H9 (cell line): ENCODE results near the gene TMEM208. TPM values are rescaled to one million over a fixed set of nuclear protein-coding genes. Genes with fewer than 3 reads are reported as not detected.

Experiments used
- DNase-seq: peaks from one replicate; pipeline ENCODE4 v3.0.0-alpha.2; 2017
- H2AFZ ChIP-seq: one replicate; pipeline ENCODE4 v1.6.1; 2013; ENCODE audit warnings: mild to moderate bottlenecking, low read length, control low read depth, moderate library complexity
- H2AK5ac ChIP-seq: 2 replicates; pipeline ENCODE4 v1.6.1; 2013; ENCODE audit warnings: low read length, control low read depth, mixed read lengths; ENCODE audit not compliant: insufficient read length
- H2BK120ac ChIP-seq: one replicate; pipeline ENCODE4 v1.6.1; 2013; ENCODE audit warnings: low read depth, mild to moderate bottlenecking, low read length, control low read depth, inconsistent platforms; ENCODE audit not compliant: poor library complexity, severe bottlenecking
- H2BK12ac ChIP-seq: 2 replicates; pipeline ENCODE4 v1.6.1; 2013; ENCODE audit warnings: low read length, control low read depth, mixed read lengths, low read depth; ENCODE audit not compliant: insufficient read length
- H2BK15ac ChIP-seq: 2 replicates; pipeline ENCODE4 v1.6.1; 2013; ENCODE audit warnings: low read depth, low read length, control low read depth
- H2BK20ac ChIP-seq: one replicate; pipeline ENCODE4 v1.6.1; 2013; ENCODE audit warnings: low read depth, mild to moderate bottlenecking, low read length, control low read depth, inconsistent platforms; ENCODE audit not compliant: poor library complexity, severe bottlenecking
- H2BK5ac ChIP-seq: 2 replicates; pipeline ENCODE4 v1.6.1; 2013; ENCODE audit warnings: low read length, control low read depth, mixed read lengths; ENCODE audit not compliant: insufficient read length
- H3K14ac ChIP-seq: 2 replicates; pipeline ENCODE4 v1.6.1; 2013; ENCODE audit warnings: low read length, control low read depth; ENCODE audit not compliant: insufficient read depth
- H3K18ac ChIP-seq: 2 replicates; pipeline ENCODE4 v1.6.1; 2013; ENCODE audit warnings: low read depth, mild to moderate bottlenecking, mixed read lengths, low read length, control low read depth; ENCODE audit not compliant: insufficient read length
- H3K23ac ChIP-seq: 2 replicates; pipeline ENCODE4 v1.6.1; 2013; ENCODE audit warnings: low read length, control low read depth, mixed read lengths, low read depth; ENCODE audit not compliant: insufficient read length
- H3K23me2 ChIP-seq: 2 replicates; pipeline ENCODE4 v1.6.1; 2013; ENCODE audit warnings: low read depth, mild to moderate bottlenecking, mixed read lengths, low read length, control low read depth; ENCODE audit not compliant: insufficient read length, poor library complexity, severe bottlenecking
- H3K27ac ChIP-seq: 2 replicates; pipeline ENCODE4 v1.5.1; 2013; ENCODE audit warnings: low read length, control low read depth, mixed read lengths, low read depth; ENCODE audit not compliant: insufficient read length
- H3K27me3 ChIP-seq: 2 replicates; pipeline ENCODE4 v1.6.1; 2013; ENCODE audit warnings: low read length, control low read depth, inconsistent platforms; ENCODE audit not compliant: insufficient read depth
- H3K4ac ChIP-seq: 2 replicates; pipeline ENCODE4 v1.6.1; 2013; ENCODE audit warnings: low read depth, mild to moderate bottlenecking, control low read depth, inconsistent platforms, low read length, moderate library complexity
- H3K4me1 ChIP-seq: 2 replicates; pipeline ENCODE4 v1.6.1; 2013; ENCODE audit warnings: low read length, control low read depth, inconsistent platforms; ENCODE audit not compliant: insufficient read depth
- H3K4me2 ChIP-seq: 2 replicates; pipeline ENCODE4 v1.6.1; 2013; ENCODE audit warnings: low read length, control low read depth, mixed read lengths; ENCODE audit not compliant: insufficient read length, insufficient read depth
- H3K56ac ChIP-seq: 2 replicates; pipeline ENCODE4 v1.6.1; 2013; ENCODE audit warnings: low read depth, mild to moderate bottlenecking, mixed read lengths, low read length, control low read depth; ENCODE audit not compliant: insufficient read length
- H3K79me1 ChIP-seq: 2 replicates; pipeline ENCODE4 v1.6.1; 2013; ENCODE audit warnings: low read depth, mild to moderate bottlenecking, moderate library complexity, low read length, control low read depth, inconsistent platforms; ENCODE audit not compliant: insufficient read depth, poor library complexity, severe bottlenecking
- H3K79me2 ChIP-seq: 2 replicates; pipeline ENCODE4 v1.6.1; 2013; ENCODE audit warnings: low read length, control low read depth, inconsistent platforms; ENCODE audit not compliant: insufficient read depth
- H3K9ac ChIP-seq: 2 replicates; pipeline ENCODE4 v1.6.1; 2013; ENCODE audit warnings: low read length, control low read depth, mixed read lengths; ENCODE audit not compliant: insufficient read length; ENCODE audit errors: extremely low read depth
- H3K9me3 ChIP-seq: one replicate; pipeline ENCODE4 v1.6.1; 2013; ENCODE audit warnings: low read depth, low read length, inconsistent platforms; ENCODE audit not compliant: control insufficient read depth
- H3T11ph ChIP-seq: one replicate; pipeline ENCODE4 v1.6.1; 2013; ENCODE audit warnings: mild to moderate bottlenecking, low read length, control low read depth, inconsistent platforms
- H4K20me1 ChIP-seq: one replicate; pipeline ENCODE4 v1.6.1; 2013; ENCODE audit not compliant: control insufficient read depth, insufficient read length, insufficient read depth
- H4K5ac ChIP-seq: 2 replicates; pipeline ENCODE4 v1.6.1; 2013; ENCODE audit warnings: low read depth, mild to moderate bottlenecking, mixed read lengths, low read length, control low read depth; ENCODE audit not compliant: insufficient read length
- H4K8ac ChIP-seq: replicated peaks from 2 replicates; pipeline ENCODE4 v1.6.1; 2013; ENCODE audit warnings: low read length, control low read depth, mixed read lengths, low read depth; ENCODE audit not compliant: insufficient read length
- H4K91ac ChIP-seq: 2 replicates; pipeline ENCODE4 v1.6.1; 2013; ENCODE audit warnings: low read depth, mild to moderate bottlenecking, moderate library complexity, mixed read lengths, low read length, control low read depth; ENCODE audit not compliant: insufficient read length
- H3K27ac Mint-ChIP-seq, 3 experiments: 2 replicates in 2 of 3; 3 replicates in 1 of 3; pipeline ENCODE4 v1.8.0; 2020 to 2021; ENCODE audit warnings: mixed read lengths in 3 of 3, mild to moderate bottlenecking in 1 of 3, moderate library complexity in 1 of 3
- H3K27me3 Mint-ChIP-seq: 2 replicates; pipeline ENCODE4 v1.8.0; 2021; ENCODE audit warnings: low read depth, mild to moderate bottlenecking, moderate library complexity, mixed read lengths
- H3K36me3 Mint-ChIP-seq, 3 experiments: 2 replicates in 2 of 3; 3 replicates in 1 of 3; pipeline ENCODE4 v1.8.0; 2020 to 2021; ENCODE audit warnings: low read depth in 3 of 3, mixed read lengths in 3 of 3; ENCODE audit not compliant: insufficient read depth in 1 of 3
- H3K4me1 Mint-ChIP-seq, 2 experiments: 2 replicates each; pipeline ENCODE4 v1.8.0; 2020; ENCODE audit warnings: mixed read lengths in 2 of 2
- H3K4me3 Mint-ChIP-seq, 2 experiments: 2 replicates in 1 of 2; 3 replicates in 1 of 2; pipeline ENCODE4 v1.8.0; 2020 to 2021; ENCODE audit warnings: mild to moderate bottlenecking in 2 of 2, mixed read lengths in 2 of 2, moderate library complexity in 1 of 2
- H3K9me3 Mint-ChIP-seq, 2 experiments: 2 replicates in 1 of 2; 3 replicates in 1 of 2; pipeline ENCODE4 v1.8.0; 2020; ENCODE audit warnings: mild to moderate bottlenecking in 2 of 2, mixed read lengths in 2 of 2, moderate library complexity in 1 of 2
- WGBS: extraction: QIAGEN DNeasy Blood & Tissue Kit; methylation state at CpG from one replicate; pipeline ENCODE4 v1.1.7; 2013; ENCODE audit warnings: missing lambda C conversion rate, low lambda C conversion rate, mixed read lengths; ENCODE audit not compliant: insufficient read length; ENCODE audit errors: extremely low coverage; 5-methylcytosine and 5-hydroxymethylcytosine counted together
- total RNA-seq: library from RNA; stranded (reverse); gene quantifications from 2 replicates; pipeline ENCODE4 v1.2.1, GENCODE V29; 2021
- TF ChIP-seq, protein P1 (sequence below): fragments of 200-600 bp; sonication (generic); conservative IDR thresholded peaks from 3 replicates; pipeline ENCODE4 v1.8.0; 2021; ENCODE audit warnings: antibody characterized with exemption, mild to moderate bottlenecking

The TMEM208 gene
- total RNA-seq, 1 experiment from 2014 or later = 42.6 TPM

- no peak overlapping the region for H2AFZ ChIP-seq
- H3K14ac ChIP-seq = no peak overlapping the region
- H4K20me1 ChIP-seq = no peaks in the 10 kb centered on the region
- no peak overlapping the region for H2BK120ac ChIP-seq
- no peak overlapping the region for H2BK15ac ChIP-seq
- H2BK20ac ChIP-seq = no peak overlapping the region
- H3K23me2 ChIP-seq = peaks cover 22% of the 10 kb centered on the region
- H3K36me3 Mint-ChIP-seq = peaks cover 0 to 7% (median 4%) of the 10 kb centered on the region in 3 experiments; a peak in 2 of 7 replicates
- H4K91ac ChIP-seq = no peak overlapping the region
- no peak for DNase-seq
- no peak overlapping the region for H3K56ac ChIP-seq
- H3K9ac ChIP-seq = no peak overlapping the region
- H3K27ac Mint-ChIP-seq = no peak overlapping the region
- H3K23ac ChIP-seq = no peak overlapping the region
- peaks cover 40% of the 10 kb centered on the region for H3K27me3 Mint-ChIP-seq
- no peak overlapping the region for H2BK5ac ChIP-seq
- H3K4me1 ChIP-seq = peaks cover 6% of the 10 kb centered on the region; the same call in 1 of the 2 replicates
- no peaks in the 10 kb centered on the region for H3K79me1 ChIP-seq
- no peak overlapping the region for H3K18ac ChIP-seq
- H3K79me2 ChIP-seq = no peaks in the 10 kb centered on the region
- H3K9me3 ChIP-seq = no peaks in the 10 kb centered on the region
- peaks cover 4% of the 10 kb centered on the region; the same call in 1 of the 2 replicates for H3K27me3 ChIP-seq
- H2BK12ac ChIP-seq = no peak overlapping the region
- no CpG with 5 or more reads among the region's 2 CpGs for WGBS
- H3K4me2 ChIP-seq = no peak overlapping the region
- H3K27ac ChIP-seq = no peak overlapping the region
- H3K4me3 Mint-ChIP-seq = no peak overlapping the region
- H4K5ac ChIP-seq = no peak overlapping the region
- no peak overlapping the region for H3T11ph ChIP-seq
- peaks cover 20 to 23% of the 10 kb centered on the region in 2 experiments for H3K4me1 Mint-ChIP-seq
- no peak overlapping the region for H3K4ac ChIP-seq
- no peaks in the 10 kb centered on the region; a peak in 1 of 5 replicates for H3K9me3 Mint-ChIP-seq
- TF ChIP-seq, protein P1, sequence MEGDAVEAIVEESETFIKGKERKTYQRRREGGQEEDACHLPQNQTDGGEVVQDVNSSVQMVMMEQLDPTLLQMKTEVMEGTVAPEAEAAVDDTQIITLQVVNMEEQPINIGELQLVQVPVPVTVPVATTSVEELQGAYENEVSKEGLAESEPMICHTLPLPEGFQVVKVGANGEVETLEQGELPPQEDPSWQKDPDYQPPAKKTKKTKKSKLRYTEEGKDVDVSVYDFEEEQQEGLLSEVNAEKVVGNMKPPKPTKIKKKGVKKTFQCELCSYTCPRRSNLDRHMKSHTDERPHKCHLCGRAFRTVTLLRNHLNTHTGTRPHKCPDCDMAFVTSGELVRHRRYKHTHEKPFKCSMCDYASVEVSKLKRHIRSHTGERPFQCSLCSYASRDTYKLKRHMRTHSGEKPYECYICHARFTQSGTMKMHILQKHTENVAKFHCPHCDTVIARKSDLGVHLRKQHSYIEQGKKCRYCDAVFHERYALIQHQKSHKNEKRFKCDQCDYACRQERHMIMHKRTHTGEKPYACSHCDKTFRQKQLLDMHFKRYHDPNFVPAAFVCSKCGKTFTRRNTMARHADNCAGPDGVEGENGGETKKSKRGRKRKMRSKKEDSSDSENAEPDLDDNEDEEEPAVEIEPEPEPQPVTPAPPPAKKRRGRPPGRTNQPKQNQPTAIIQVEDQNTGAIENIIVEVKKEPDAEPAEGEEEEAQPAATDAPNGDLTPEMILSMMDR = no peak
- H4K8ac ChIP-seq = no peak overlapping the region
- no peak overlapping the region for H2AK5ac ChIP-seq
Observed at GRCh38 chr16:67181346-67181745, 45.6 kb upstream of the TMEM208 start.
